A673 (cell line): ENCODE data around the gene APMAP. TPM values are rescaled to one million over a fixed set of nuclear protein-coding genes. Genes with fewer than 3 reads are reported as not detected.

Source experiments
- BruUV-seq: library from RNA; stranded (reverse); fragments of 400-500 nt; replicated peaks from 2 replicates; lab custom pipeline; 2021; lab: Mats Ljungman, UMichigan
- CTCF ChIA-PET: fragments of 300-600 bp; sonication (Branson Sonifier 250); formaldehyde crosslinking; loops from one replicate; lab custom pipeline; 2022; ENCODE audit warnings: antibody characterized with exemption; lab: Charles Lee
- POLR2A ChIA-PET: fragments of 300-600 bp; sonication (Branson Sonifier 250); formaldehyde crosslinking; loops from one replicate; lab custom pipeline; 2022; ENCODE audit warnings: antibody characterized with exemption; ENCODE audit not compliant: low non-redundant PET; lab: Charles Lee
- DNase-seq: peaks from one replicate; pipeline ENCODE4 v3.0.0-alpha.2; 2015; ENCODE audit warnings: low spot score
- H3K27ac ChIP-seq: fragments of 200-600 bp; sonication (generic); 2 replicates; pipeline ENCODE4 v1.5.1; 2016; ENCODE audit warnings: mixed run types, low read depth, mild to moderate bottlenecking, mixed read lengths, antibody characterized with exemption, low read length; ENCODE audit not compliant: poor library complexity, severe bottlenecking
- H3K27me3 ChIP-seq: fragments of 200-600 bp; sonication (generic); replicated peaks from 2 replicates; pipeline ENCODE4 v1.6.1; 2017; ENCODE audit warnings: mixed run types, low read depth, mild to moderate bottlenecking, mixed read lengths, antibody characterized with exemption, low read length; ENCODE audit not compliant: insufficient read depth, poor library complexity
- H3K36me3 ChIP-seq: fragments of 200-600 bp; sonication (generic); 2 replicates; pipeline ENCODE4 v1.6.1; 2016; ENCODE audit warnings: mixed run types, mild to moderate bottlenecking, mixed read lengths, antibody characterized with exemption, low read length; ENCODE audit not compliant: insufficient read depth, poor library complexity, severe bottlenecking
- H3K4me1 ChIP-seq: fragments of 200-600 bp; sonication (generic); 2 replicates; pipeline ENCODE4 v1.6.1; 2017; ENCODE audit warnings: mixed run types, mild to moderate bottlenecking, mixed read lengths, antibody characterized with exemption, low read length; ENCODE audit not compliant: insufficient read depth, poor library complexity, severe bottlenecking
- H3K4me3 ChIP-seq: fragments of 200-600 bp; sonication (generic); 2 replicates; pipeline ENCODE4 v1.5.1; 2016; ENCODE audit warnings: low read depth, mixed run types, mild to moderate bottlenecking, mixed read lengths, low read length; ENCODE audit not compliant: poor library complexity, severe bottlenecking
- H3K9me3 ChIP-seq: fragments of 200-600 bp; sonication (generic); 2 replicates; pipeline ENCODE4 v1.6.1; 2016; ENCODE audit warnings: mixed run types, low read depth, mild to moderate bottlenecking, mixed read lengths, antibody characterized with exemption, low read length; ENCODE audit not compliant: poor library complexity, severe bottlenecking
- CTCF ChIP-seq: fragments of 300-800, 200-600 bp; sonication (generic); conservative IDR thresholded peaks from 2 replicates; pipeline ENCODE4 v1.5.1; 2017; ENCODE audit warnings: low read depth, mild to moderate bottlenecking, antibody characterized with exemption, low read length, moderate library complexity, mixed read lengths
- EZH2 ChIP-seq: fragments of 200-600 bp; sonication (generic); IDR thresholded peaks from 2 replicates; pipeline ENCODE4 v1.6.1; 2017; ENCODE audit warnings: borderline replicate concordance, low read depth, mild to moderate bottlenecking, mixed read lengths, antibody characterized with exemption, low read length; ENCODE audit not compliant: poor library complexity, severe bottlenecking
- intact Hi-C: fragments of 100-400 bp; cut with micrococcal nuclease; formaldehyde crosslinking; loops from one replicate; pipeline ENCODE4 v1.10.0; 2022; ENCODE audit not compliant: unreplicated experiment
- total RNA-seq: library from RNA; stranded (reverse); gene quantifications from 2 replicates; pipeline ENCODE4 v1.2.3, GENCODE V29; 2021

The APMAP gene
- total RNA-seq, 1 experiment from 2014 or later: 70.3 TPM

- DNase-seq: no peak
- Histone ChIP-seq H3K4me3 (no peak overlapping the region), H3K27ac (no peak overlapping the region), H3K27me3 (no peaks in the 10 kb centered on the region), H3K36me3 (no peaks in the 10 kb centered on the region), H3K9me3 (no peaks in the 10 kb centered on the region), H3K4me1 (no peaks in the 10 kb centered on the region)
- no TSS peak for BruUV-seq
- POLR2A ChIA-PET: no interaction called here
- CTCF ChIA-PET: no interaction called here
- no peak for TF ChIP-seq EZH2
- TF ChIP-seq CTCF: no peak
- intact Hi-C loops: no loop called here
Observed at GRCh38 chr20:24936526-24937407, 55.8 kb downstream of the APMAP start.

- CTCF ChIA-PET: no interaction called here
Observed at GRCh38 chr20:24935766-24936525, 56.6 kb downstream of the APMAP start.

GRCh38 chr20:24935140-24935539 lies 57.4 kb downstream of the APMAP start:
- TF ChIP-seq CTCF (no peak), EZH2 (no peak)
- ChIA-PET POLR2A (no interaction called here), CTCF (no interaction called here)
- Histone ChIP-seq H3K4me3 (no peak overlapping the region), H3K27ac (no peak overlapping the region), H3K27me3 (no peaks in the 10 kb centered on the region), H3K9me3 (no peaks in the 10 kb centered on the region), H3K4me1 (no peaks in the 10 kb centered on the region), H3K36me3 (no peaks in the 10 kb centered on the region)
- DNase-seq: no peak
- intact Hi-C loops: no loop called here
- no TSS peak for BruUV-seq

More at GRCh38 chr20:24935766-24936525, 56.6 kb downstream of the APMAP start:
- no peaks in the 10 kb centered on the region for H3K9me3 ChIP-seq
- no peak for TF ChIP-seq EZH2
- TF ChIP-seq CTCF: no peak
- no peak overlapping the region for H3K27ac ChIP-seq
- no peak for DNase-seq
- POLR2A ChIA-PET: no interaction called here
- intact Hi-C loops: no loop called here
- no peaks in the 10 kb centered on the region for H3K27me3 ChIP-seq
- H3K4me1 ChIP-seq: no peaks in the 10 kb centered on the region
- H3K4me3 ChIP-seq: no peak overlapping the region
- no TSS peak for BruUV-seq
- H3K36me3 ChIP-seq: no peaks in the 10 kb centered on the region
